ENCODE results near the gene THBS2. TPM values are rescaled to one million over a fixed set of nuclear protein-coding genes. Genes with fewer than 3 reads are reported as not detected.

The THBS2 gene
- total and polyA plus RNA-seq, 2 of the 4 experiments (the other 2 are of a cell fraction), result 97.3 to 113 TPM

DNA sequence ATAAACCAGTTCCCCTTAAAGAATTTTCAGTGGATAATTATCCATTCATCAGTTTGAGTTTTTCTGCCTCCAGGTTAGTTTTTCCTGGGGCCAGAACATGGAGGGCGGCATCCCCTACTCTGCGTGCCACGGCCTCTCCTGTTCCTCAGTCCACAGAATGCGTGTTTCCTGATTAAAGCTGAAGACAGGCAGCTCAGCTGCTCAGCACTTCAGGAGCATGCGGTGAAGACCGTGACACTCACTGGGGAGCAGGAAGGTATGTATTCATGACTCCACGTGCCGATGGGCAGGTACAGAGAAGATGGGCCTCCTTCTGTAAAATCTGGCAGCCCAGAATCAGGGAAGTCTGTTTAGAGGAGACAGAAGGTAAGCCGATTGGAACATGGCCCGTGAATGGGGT, 2.0 kb upstream of the THBS2 start:
- Histone ChIP-seq H3K79me1 (ENCODE audit: low read depth in 1 of 2, low read length in 2 of 2) (peaks cover 9 to 14% of the 10 kb centered on the region in 2 experiments; a peak in 2 of 4 replicates), H4K8ac (ENCODE audit: low read depth in 2 of 2, low read length in 2 of 2) (no peak overlapping the region), H3K4me2 (ENCODE audit: low read depth, low read length) (no peak overlapping the region), H3K36me3 (ENCODE audit: control insufficient read depth, insufficient read depth, low read length) (no peaks in the 10 kb centered on the region), H3K9me1 (ENCODE audit: insufficient read depth, low read length) (peaks cover 5% of the 10 kb centered on the region; the same call in 1 of the 2 replicates), H3K4ac (ENCODE audit: low read depth, low read length) (no peak overlapping the region), H3K4me1 (ENCODE audit: control insufficient read depth, insufficient read depth, low read length) (peaks cover 13% of the 10 kb centered on the region), H2BK15ac (ENCODE audit: low read depth, low read length) (no peak overlapping the region), H3K56ac (ENCODE audit: extremely low read depth, insufficient read depth, low read length) (no peak overlapping the region), H3K4me3 (ENCODE audit: insufficient read depth, low read depth, low read length) (no peak overlapping the region), H2AK5ac (ENCODE audit: low read depth, low read length) (no peak overlapping the region), H3K9ac (ENCODE audit: low read depth, low read length) (no peak overlapping the region), H4K91ac (ENCODE audit: insufficient read depth, low read depth, low read length) (no peak overlapping the region; the same call in 1 of the 2 replicates), H4K5ac (ENCODE audit: low read depth, low read length) (no peak overlapping the region), H3K23ac (ENCODE audit: low read depth, low read length) (no peak overlapping the region), H3K9me3 (ENCODE audit: control insufficient read depth, insufficient read depth, low read length) (peaks cover 2% of the 10 kb centered on the region; the same call in 1 of the 2 replicates), H2BK120ac (ENCODE audit: low read depth, low read length) (no peak overlapping the region), H2AFZ (replicated peaks; ENCODE audit: low read length, poor library complexity) (no peak overlapping the region), H3K27ac (ENCODE audit: insufficient read depth, low read length) (no peak overlapping the region), H2BK20ac (ENCODE audit: low read depth, low read length) (no peak overlapping the region), H3K27me3 (ENCODE audit: control insufficient read depth, insufficient read depth, low read length) (no peaks in the 10 kb centered on the region), H4K20me1 (ENCODE audit: insufficient read depth, low read length) (no peaks in the 10 kb centered on the region), H3K18ac (ENCODE audit: low read depth, low read length) (no peak overlapping the region), H3K14ac (replicated peaks; ENCODE audit: low read depth, low read length) (no peak overlapping the region), H2AK9ac (replicated peaks; ENCODE audit: low read depth, low read length, poor library complexity) (no peak overlapping the region), H2BK5ac (ENCODE audit: low read depth, low read length, poor library complexity, severe bottlenecking) (no peak overlapping the region)
- ATAC-seq (ENCODE audit: low read depth) (no peak), DNase-seq (no peak)
- no TSS peak for BruUV-seq (replicated peaks)
- WGBS, 2 experiments (ENCODE audit: extremely low coverage in 2 of 2, insufficient read length in 1 of 2), result 84% methylated on average over 5 of the region's 10 CpGs; no CpG with 5 or more reads in 1 of the 2 experiments
- dilution Hi-C loops (cut with HindIII; ENCODE audit: low sequenced_read_pairs, unreplicated experiment), result no loop called here
- intact Hi-C loops (cut with micrococcal nuclease), result no loop called here
- in situ Hi-C loops (cut with MboI; ENCODE audit: low sequenced_read_pairs), result no loop called here
- TF ChIP-seq RFX5 (IDR thresholded peaks at IDR 0.05; ENCODE audit: low read depth, low read length) (no peak), NFE2L2 (IDR thresholded peaks at IDR 0.05; ENCODE audit: low read depth, low read length) (no peak), RAD21 (IDR thresholded peaks at IDR 0.05; ENCODE audit: low read length) (no peak), MAZ (IDR thresholded peaks at IDR 0.05; ENCODE audit: borderline replicate concordance, low read depth, low read length) (no peak), RCOR1 (IDR thresholded peaks at IDR 0.05; ENCODE audit: insufficient replicate concordance, low read length) (no peak), CEBPB (IDR thresholded peaks at IDR 0.05; ENCODE audit: low read depth, low read length) (no peak), SMC3 (IDR thresholded peaks at IDR 0.05; ENCODE audit: low read depth, low read length) (no peak), USF2 (IDR thresholded peaks at IDR 0.05; ENCODE audit: low read depth, low read length) (no peak)
- POLR2A ChIA-PET (ENCODE audit: unreplicated experiment), result no interaction called here
- CTCF ChIA-PET, result no interaction called here
